ENCODE measurements around the gene TMEM47.

Gene TMEM47

GRCh38 chrX:34656842-34657725 is at the start of gene TMEM47:
TMEM47 (minus strand) TSS chrX:34657285; CDS start chrX:34657029, 256 bp downstream.
- peak; percentile 59 for DNase-seq (ENCODE audit: low read depth)

- no peak for DNase-seq (ENCODE audit: low read depth)
These were observed 30.0 kb upstream of the TMEM47 start for GRCh38 chrX:34687095-34687494.

GRCh38 chrX:34659575-34659974 is 2.5 kb upstream of the TMEM47 start:
- no peak for DNase-seq (ENCODE audit: low read depth)

GRCh38 chrX:34658326-34658725 is 1.2 kb upstream of the TMEM47 start:
- DNase-seq (ENCODE audit: low read depth) = no peak

- DNase-seq (ENCODE audit: low read depth) = no peak
These were observed 613 bp upstream of the TMEM47 start for GRCh38 chrX:34657726-34658070.

- no peak for DNase-seq (ENCODE audit: low read depth)
These were observed 631 bp downstream of the TMEM47 start for GRCh38 chrX:34656467-34656841.

GRCh38 chrX:34655501-34656455 is 1.3 kb downstream of the TMEM47 start:
- DNase-seq (ENCODE audit: low read depth) = no peak

GRCh38 chrX:34654696-34655490 is 2.2 kb downstream of the TMEM47 start:
- DNase-seq (ENCODE audit: low read depth) = no peak

- no peak for DNase-seq (ENCODE audit: low read depth)
These were observed 3.3 kb downstream of the TMEM47 start for GRCh38 chrX:34653811-34654210.

- DNase-seq (ENCODE audit: low read depth) = no peak
These were observed 14.2 kb downstream of the TMEM47 start for GRCh38 chrX:34642849-34643248.

- DNase-seq (ENCODE audit: low read depth) = no peak
These were observed 19.0 kb downstream of the TMEM47 start for GRCh38 chrX:34638116-34638515.

- no peak for DNase-seq (ENCODE audit: low read depth)
These were observed 22.7 kb downstream of the TMEM47 start for GRCh38 chrX:34634349-34634748.

- no peak for DNase-seq (ENCODE audit: low read depth)
These were observed 24.7 kb downstream of the TMEM47 start for GRCh38 chrX:34632384-34632783.

GRCh38 chrX:34631479-34632220 is 25.4 kb downstream of the TMEM47 start:
- DNase-seq (ENCODE audit: low read depth) = no peak

GRCh38 chrX:34629572-34629971 is 27.5 kb downstream of the TMEM47 start:
- DNase-seq (ENCODE audit: low read depth) = peak; percentile 51

GRCh38 chrX:34624416-34624815 is 32.7 kb downstream of the TMEM47 start:
- DNase-seq (ENCODE audit: low read depth) = peak; percentile 45

- no peak for DNase-seq (ENCODE audit: low read depth)
These were observed 37.2 kb downstream of the TMEM47 start for GRCh38 chrX:34619920-34620319.

GRCh38 chrX:34612036-34612435 is 45.0 kb downstream of the TMEM47 start:
- DNase-seq (ENCODE audit: low read depth) = no peak

GRCh38 chrX:34598362-34598761 is 58.7 kb downstream of the TMEM47 start:
- no peak for DNase-seq (ENCODE audit: low read depth)

- no peak for DNase-seq (ENCODE audit: low read depth)
These were observed 70.1 kb downstream of the TMEM47 start for GRCh38 chrX:34586936-34587335.

- no peak for DNase-seq (ENCODE audit: low read depth)
These were observed 70.7 kb downstream of the TMEM47 start for GRCh38 chrX:34586346-34586911.

Measured in stromal cell of bone marrow (primary cell).